IPS-11a (cell line): ENCODE results near the gene INTS3.

Source experiments
- H3K4me3 ChIP-seq: one replicate; pipeline ENCODE4 v1.5.1; 2013; ENCODE audit warnings: low read depth, low read length, control low read depth

Gene INTS3

GRCh38 chr1:153795934-153796785, 68.3 kb downstream of the INTS3 start:
- no peak overlapping the region for H3K4me3 ChIP-seq

DNA sequence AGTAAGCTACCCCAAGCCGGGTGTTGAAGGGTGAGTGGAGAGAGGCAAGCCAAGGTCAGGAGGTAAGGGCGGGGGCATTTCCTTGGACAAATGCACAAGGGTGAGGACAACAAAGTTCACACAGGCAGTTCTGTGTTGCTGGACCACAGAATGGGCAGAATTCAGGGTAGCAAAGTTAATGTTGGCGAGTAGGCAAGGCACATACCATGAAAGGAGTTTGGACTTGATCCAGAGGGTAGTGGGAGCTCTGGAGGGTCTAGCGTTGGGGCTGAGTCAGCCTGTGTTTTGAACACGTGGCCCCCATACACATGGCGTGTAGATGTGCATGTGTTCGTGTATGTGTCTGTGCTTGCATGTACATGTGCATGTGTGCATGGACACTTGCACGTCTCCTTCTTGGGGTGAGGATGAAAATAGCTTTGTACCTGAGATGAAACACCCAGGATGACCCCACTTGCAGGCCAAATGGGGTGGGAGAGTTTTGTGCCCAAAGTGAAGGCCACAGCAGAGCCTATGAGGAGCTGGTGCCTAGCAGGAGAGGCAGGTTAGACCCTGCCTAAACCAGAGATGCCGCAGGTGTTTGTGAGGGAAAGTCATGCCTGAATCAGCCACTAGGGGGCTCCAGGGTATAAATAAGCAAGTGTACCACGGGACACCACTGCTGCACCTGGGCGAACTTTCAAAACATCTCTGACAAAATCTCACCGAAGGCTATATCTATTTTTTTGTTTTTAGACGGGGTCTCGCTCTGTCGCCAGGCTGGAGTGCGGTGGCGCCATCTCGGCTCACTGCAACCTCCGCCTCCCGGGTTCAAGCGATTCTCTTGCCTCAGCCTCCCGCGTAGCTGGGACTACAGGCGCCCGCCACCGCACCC, 69.2 kb downstream of the INTS3 start:
- H3K4me3 ChIP-seq = no peak overlapping the region

- no peak overlapping the region for H3K4me3 ChIP-seq
These were observed 70.6 kb downstream of the INTS3 start for GRCh38 chr1:153798468-153798780.

DNA sequence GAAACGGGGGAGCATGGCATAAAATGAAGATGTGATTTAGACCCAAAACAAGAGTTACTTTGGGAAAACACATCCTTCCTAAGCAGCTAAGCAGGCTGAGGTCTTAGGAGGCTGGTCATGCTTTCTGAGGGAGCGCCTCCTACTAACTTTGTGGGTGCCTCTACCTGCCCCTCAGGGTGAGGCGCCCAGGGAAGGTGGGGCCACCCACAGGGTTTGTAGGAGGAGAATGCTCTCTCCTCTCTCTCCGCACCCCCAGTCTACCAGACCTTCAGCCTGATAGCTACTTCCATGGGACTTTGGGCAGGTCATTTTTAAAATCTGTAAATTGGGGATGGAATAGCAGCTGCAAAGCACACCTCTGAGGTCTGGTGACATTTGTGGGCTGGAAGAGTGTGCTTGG, 71.2 kb downstream of the INTS3 start:
- H3K4me3 ChIP-seq = no peak overlapping the region

- H3K4me3 ChIP-seq = no peak overlapping the region
These were observed 72.0 kb downstream of the INTS3 start for GRCh38 chr1:153799566-153800465.

GRCh38 chr1:153800516-153800915, 72.7 kb downstream of the INTS3 start:
- H3K4me3 ChIP-seq = no peak overlapping the region

GRCh38 chr1:153801028-153801625, 73.3 kb downstream of the INTS3 start:
- H3K4me3 ChIP-seq = no peak overlapping the region

DNA sequence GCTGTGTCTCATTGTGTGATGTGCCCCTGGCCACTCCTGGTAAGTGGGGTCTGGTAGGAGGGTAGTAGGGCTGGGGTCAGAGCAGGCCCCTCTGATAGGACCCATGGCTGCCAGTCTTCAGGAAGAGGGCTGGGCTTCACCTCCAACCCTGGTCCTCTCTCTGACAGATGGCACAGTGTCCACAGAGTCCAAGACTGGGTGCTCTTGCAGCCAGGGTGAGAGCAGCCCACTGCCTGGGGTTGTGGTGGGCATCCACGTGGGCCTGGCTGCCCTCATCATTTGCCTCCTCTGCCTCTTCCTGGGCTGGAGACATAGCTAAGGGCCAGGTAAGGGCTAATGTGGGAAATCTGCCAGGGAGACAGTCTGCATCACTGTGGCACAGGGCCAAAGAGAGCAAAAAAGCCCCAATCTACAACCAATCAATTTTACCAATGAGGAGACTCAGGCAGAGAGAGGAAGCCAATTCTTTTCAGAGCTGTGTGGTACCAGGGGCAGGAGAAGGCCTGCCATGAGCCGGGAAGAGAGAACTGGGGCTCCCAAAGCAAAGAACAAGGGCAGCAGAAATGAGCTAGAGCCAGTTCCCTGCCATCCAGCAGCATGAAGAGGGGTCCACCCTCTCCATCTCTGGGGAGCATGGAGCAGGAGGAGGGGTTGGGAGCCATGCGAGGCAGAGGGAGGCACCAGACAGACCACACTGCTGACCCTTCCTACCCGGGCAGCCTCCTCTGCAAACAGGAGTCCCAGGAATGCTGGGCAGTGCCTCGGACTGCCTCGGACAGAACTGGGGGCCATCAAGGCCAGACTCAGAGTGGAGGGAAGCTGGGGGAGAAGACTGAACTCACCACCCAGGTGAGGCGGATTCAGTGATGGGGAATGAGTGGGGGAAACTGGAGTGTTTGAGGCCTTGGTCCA, 74.2 kb downstream of the INTS3 start:
- H3K4me3 ChIP-seq = no peak overlapping the region

- H3K4me3 ChIP-seq = no peak overlapping the region
These were observed 75.7 kb downstream of the INTS3 start for GRCh38 chr1:153803470-153804056.

- H3K4me3 ChIP-seq = no peak overlapping the region
These were observed 76.3 kb downstream of the INTS3 start for GRCh38 chr1:153804112-153804511.

DNA sequence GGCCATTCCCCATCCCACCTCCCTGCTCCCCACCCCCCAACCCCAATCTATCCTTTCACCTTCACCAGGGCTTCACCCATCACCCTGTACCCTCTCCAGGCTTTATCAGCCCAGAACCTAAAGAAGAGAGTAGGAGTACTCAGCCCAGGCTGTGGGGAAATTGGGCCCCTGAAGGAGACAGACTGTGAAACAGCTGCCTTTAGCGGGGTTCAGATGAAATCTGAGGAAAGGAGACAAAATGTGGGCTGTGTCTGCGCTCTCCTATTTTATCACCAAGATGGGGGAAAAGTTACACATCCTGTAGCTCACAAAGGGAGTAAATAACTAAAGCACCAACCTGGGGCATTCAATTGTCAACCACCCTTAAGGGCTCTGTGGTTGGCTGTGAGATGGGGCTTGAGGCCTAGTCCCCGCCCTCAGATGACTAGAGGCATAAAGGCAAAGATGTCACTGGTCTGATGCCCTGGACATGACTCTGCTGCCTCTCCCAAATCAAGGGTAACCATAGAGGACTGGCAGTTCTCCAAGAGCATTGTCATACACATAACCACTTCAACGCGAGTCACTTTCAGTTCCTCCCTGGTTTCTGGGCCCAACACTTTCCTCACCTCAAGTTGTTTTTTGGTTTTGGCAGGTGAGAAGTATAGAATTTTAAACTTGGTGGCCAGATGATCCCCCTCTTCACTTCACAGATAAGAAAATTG, 77.3 kb downstream of the INTS3 start:
- no peak overlapping the region for H3K4me3 ChIP-seq

- H3K4me3 ChIP-seq = no peak overlapping the region
These were observed 78.3 kb downstream of the INTS3 start for GRCh38 chr1:153805886-153806719.

DNA sequence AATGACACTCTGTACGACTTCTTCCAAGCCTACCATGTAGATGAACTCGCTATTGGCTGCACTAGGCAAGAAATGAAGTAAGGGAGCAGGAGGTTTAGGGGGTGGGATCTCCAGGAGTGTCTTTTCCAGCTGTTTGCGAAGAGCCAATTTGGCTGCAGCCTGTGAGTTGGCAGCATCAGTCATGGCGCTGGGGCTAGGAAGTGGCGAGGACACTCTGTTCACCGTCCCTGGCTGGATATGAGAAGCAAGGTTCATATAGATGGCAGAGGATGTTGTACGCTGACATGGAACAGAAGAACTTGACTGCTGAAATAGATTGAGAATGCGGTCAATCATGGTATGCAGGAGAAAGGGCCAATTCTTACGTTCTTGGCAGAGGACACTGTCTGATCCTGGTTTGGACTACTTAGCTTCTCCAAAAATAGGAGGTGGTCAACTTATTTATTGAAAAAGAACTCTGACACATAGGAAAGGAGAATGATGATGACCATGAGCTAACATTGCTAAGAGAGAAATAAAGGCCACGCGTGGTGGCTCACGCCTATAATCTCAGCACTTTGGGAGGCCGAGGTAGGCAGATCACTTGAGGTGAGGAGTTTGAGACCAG, 88.5 kb downstream of the INTS3 start:
- no peak overlapping the region for H3K4me3 ChIP-seq

- H3K4me3 ChIP-seq = no peak overlapping the region
These were observed 91.0 kb downstream of the INTS3 start for GRCh38 chr1:153818876-153819275.
